Measurements from ENCODE around the gene CREB5. TPM values are rescaled to one million over a fixed set of nuclear protein-coding genes. Genes with fewer than 3 reads are reported as not detected.

CREB5 gene
- total RNA-seq, 4 donors from 2014 or later: 11.9 to 25.3 (median 14.4) TPM

DNA sequence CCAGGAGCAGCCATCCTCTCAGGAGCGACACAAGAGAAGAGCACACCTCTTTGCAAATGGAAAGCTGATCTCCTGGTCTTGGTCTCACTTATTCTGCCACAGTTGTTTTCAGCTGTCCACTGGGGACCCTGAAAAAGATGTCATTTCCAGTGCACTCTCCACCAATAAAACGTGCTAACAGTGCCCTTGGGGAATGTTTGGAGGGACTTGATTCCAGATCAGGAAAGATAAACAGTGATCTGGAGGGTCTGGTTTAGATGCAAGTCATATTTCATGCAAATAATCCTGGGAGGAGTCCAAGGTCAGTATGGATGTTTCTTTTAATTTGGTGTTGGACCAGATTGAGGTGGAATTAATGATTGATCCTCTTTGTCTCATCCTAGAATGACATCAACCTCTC lies 185.0 kb downstream of the CREB5 start:
- TF ChIP-seq, protein P1, sequence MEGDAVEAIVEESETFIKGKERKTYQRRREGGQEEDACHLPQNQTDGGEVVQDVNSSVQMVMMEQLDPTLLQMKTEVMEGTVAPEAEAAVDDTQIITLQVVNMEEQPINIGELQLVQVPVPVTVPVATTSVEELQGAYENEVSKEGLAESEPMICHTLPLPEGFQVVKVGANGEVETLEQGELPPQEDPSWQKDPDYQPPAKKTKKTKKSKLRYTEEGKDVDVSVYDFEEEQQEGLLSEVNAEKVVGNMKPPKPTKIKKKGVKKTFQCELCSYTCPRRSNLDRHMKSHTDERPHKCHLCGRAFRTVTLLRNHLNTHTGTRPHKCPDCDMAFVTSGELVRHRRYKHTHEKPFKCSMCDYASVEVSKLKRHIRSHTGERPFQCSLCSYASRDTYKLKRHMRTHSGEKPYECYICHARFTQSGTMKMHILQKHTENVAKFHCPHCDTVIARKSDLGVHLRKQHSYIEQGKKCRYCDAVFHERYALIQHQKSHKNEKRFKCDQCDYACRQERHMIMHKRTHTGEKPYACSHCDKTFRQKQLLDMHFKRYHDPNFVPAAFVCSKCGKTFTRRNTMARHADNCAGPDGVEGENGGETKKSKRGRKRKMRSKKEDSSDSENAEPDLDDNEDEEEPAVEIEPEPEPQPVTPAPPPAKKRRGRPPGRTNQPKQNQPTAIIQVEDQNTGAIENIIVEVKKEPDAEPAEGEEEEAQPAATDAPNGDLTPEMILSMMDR (IDR thresholded peaks at IDR 0.05; ENCODE audit: low read depth): no peak

DNA sequence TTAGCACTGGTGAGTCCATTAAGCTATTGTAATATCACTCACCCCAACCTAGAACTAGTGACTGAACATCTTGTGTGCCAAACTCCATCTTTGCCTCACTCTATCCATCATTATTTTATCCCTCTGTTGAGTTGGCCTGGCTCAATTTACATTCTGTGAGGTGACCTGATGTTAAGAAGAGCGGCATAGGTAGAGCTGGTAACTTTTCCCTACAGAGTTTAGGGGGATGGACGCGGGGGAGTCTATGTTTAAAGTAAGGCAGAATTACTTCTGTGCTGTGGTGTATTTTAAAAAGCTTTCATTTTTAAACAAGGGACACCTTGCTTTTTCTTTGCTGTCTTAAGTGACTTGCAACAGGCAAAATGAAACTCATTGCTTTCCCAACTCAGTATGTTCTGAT lies 186.3 kb downstream of the CREB5 start:
- TF ChIP-seq, protein P1 (IDR thresholded peaks at IDR 0.05; ENCODE audit: low read depth): no peak

DNA sequence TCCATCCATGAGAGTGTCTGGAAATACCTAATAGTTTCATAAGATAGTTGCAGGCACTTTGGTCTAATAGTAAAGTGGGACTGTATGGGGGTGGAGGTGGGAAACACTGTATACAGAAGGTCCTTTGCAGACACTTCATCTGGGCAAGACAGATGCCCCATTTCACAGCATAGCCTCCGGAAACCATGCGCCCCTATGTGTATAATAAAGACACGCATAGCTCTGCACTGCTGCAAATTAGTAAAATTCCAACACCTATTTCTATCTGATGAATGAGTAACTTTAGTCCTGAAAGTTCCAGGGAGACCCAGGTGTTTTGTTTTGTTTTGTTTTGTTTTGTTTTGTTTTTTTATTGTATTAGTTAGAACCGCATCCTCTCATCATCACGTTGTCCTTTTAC lies 187.1 kb downstream of the CREB5 start:
- TF ChIP-seq, protein P1 (IDR thresholded peaks at IDR 0.05; ENCODE audit: low read depth): no peak

DNA sequence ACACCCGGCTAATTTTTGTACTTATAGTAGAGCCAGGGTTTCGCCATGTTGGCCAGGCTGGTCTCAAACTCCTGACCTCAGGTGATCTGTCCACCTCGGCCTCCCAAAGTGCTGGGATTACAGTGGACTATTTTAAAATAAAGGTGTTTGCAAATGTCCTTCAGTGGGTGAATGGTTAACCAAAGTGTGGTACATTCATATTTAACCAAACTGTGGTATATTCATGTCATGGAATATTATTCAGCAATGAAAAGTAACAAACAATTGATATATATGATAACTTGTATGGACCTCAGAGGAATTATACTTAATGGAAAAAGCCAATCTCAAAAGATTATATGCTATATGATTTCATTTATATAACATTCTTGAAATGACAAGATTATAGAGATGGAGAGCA lies 190.0 kb downstream of the CREB5 start:
- TF ChIP-seq, protein P1 (IDR thresholded peaks at IDR 0.05; ENCODE audit: low read depth): no peak

DNA sequence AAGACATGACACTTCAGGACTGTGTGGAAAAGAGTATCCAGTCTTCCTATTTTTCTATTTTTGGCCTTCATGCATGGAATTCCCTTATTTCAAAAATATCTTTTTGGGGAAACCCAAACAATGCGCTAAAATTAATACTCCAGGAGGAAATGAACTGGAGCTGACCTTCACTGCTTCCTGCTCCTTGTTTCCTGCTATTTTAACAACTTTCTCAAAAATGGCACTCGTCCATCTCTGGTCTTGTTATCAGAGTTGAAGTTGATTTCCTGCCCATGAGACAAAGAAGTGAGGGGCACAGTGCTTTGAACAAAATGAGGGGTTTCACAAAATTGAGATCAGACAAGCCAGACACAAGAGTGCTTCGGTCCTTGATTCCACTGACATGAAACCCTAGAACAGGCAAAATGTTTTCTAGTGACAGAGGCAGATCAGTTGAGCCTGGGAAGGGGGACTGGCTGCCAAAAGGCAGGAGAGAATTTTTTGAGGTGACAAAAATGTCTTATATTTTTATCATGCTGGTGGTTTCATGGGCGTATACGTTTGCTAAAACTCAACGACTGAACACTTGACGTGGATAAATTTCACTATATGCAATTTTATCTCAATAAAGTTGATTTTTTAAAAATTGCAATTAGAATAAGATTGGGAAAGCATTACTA lies 193.2 kb downstream of the CREB5 start:
- TF ChIP-seq, protein P1 (IDR thresholded peaks at IDR 0.05; ENCODE audit: low read depth): no peak

DNA sequence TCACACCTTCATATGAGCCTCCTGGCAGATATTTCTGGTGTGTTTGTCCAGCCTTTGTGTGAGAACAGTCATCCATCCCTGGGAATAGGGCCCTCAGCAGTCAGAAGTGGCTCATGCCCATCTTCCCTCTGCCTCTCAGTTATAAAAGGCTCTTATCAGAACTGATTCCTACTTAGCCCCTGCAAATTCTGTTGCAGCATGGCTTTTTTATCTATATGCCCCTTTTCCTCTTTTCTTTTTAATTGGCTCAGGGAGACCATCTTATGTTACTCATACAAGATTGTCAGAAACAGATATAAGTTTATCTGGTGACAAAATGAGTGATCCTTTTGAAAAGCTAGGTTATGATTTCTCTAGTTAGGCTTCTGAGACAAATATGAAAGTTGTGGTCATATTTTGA lies 194.1 kb downstream of the CREB5 start:
- TF ChIP-seq, protein P1 (IDR thresholded peaks at IDR 0.05; ENCODE audit: low read depth): no peak

DNA sequence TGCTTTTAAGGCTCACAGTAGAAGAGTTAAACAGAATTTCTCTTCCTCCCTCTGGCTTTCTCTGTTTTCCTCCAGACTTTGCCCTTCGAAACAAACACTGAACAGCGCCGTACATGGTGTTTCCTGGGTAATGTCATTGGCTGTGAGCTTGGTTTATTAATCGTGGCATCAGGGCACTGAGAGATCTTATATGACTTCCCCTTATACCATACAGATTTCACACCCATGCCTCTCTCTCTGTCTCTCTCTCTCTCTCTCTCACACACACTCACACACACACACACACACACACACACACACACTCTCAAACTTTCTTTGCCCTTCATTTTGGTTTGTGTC lies 195.5 kb downstream of the CREB5 start:
- TF ChIP-seq, protein P1 (IDR thresholded peaks at IDR 0.05; ENCODE audit: low read depth): no peak

Data from subcutaneous adipose tissue (tissue), 4 donors.